K562 (cell line): ENCODE results near the gene LAMP1. TPM values are rescaled to one million over a fixed set of nuclear protein-coding genes. Genes with fewer than 3 reads are reported as not detected.

Source experiments
- ATAC-seq: fragments of 200-7000 bp; cut with Tn5 transposase; 3 replicates; pipeline ENCODE4 v1.9.1; 2020; ENCODE audit warnings: moderate library complexity
- BruUV-seq: library from RNA; stranded (reverse); fragments of 400-500 nt; replicated peaks from 2 replicates; lab custom pipeline; 2021; lab: Mats Ljungman, UMichigan
- CTCF ChIA-PET: fragments of 300-600 bp; formaldehyde crosslinking; extraction: SDS; loops from one replicate; lab custom pipeline; 2021; ENCODE audit warnings: low intra/inter-chr PET ratio; lab: Yijun Ruan, JAX
- POLR2A ChIA-PET: fragments of 300-600, 350-650 bp; sonication (Branson Sonifier 250); formaldehyde crosslinking; extraction: SDS; loops from one replicate; lab custom pipeline; 2021; ENCODE audit warnings: antibody characterized with exemption, inconsistent platforms; lab: Yijun Ruan, JAX
- DNase-seq, 4 experiments: peaks; one replicate each; pipeline versions ENCODE4 v3.0.0 to v3.0.0-alpha.2; 2011 to 2018; ENCODE audit warnings: low spot score in 3 of 4, mixed read lengths in 3 of 4; ENCODE audit errors: extremely low read depth in 1 of 4
- FAIRE-seq: peaks from 2 replicates; lab custom pipeline; 2011; peaks lifted over from hg19 to GRCh38; lab: Jason Lieb, UNC
- H2AFZ ChIP-seq: 2 replicates; pipeline ENCODE4 v1.6.0; 2011; ENCODE audit warnings: low read depth, low read length, control low read depth, inconsistent platforms
- H3K27ac ChIP-seq: fragments of 200-600 bp; 3 replicates; pipeline ENCODE4 v1.8.0; 2011; ENCODE audit warnings: low read depth, mild to moderate bottlenecking, control low read depth, inconsistent platforms, low read length, moderate library complexity, mixed read lengths; ENCODE audit errors: extremely low read depth
- H3K27me3 ChIP-seq, 2 experiments: fragments of 300-600 bp in 1 of 2; 2 replicates in 1 of 2; 3 replicates in 1 of 2; pipeline versions ENCODE4 v1.6.0 to v1.8.0; 2011; ENCODE audit warnings: inconsistent platforms in 2 of 2, low read length in 2 of 2, mild to moderate bottlenecking in 1 of 2, mixed read lengths in 1 of 2, moderate library complexity in 1 of 2; ENCODE audit not compliant: control insufficient read depth in 2 of 2, insufficient read depth in 2 of 2
- H3K36me3 ChIP-seq: fragments of 300-600 bp; 3 replicates; pipeline ENCODE4 v1.8.0; 2011; ENCODE audit warnings: mild to moderate bottlenecking, low read length, inconsistent platforms; ENCODE audit not compliant: control insufficient read depth, insufficient read depth
- H3K4me1 ChIP-seq, 2 experiments: fragments of 200-600 bp in 1 of 2; replicated peaks in 1 of 2; 2 replicates in 1 of 2; 3 replicates in 1 of 2; pipeline versions ENCODE4 v1.5.1 to v1.8.0; 2011; ENCODE audit warnings: inconsistent platforms in 2 of 2, low read length in 2 of 2, mild to moderate bottlenecking in 1 of 2, mixed read lengths in 1 of 2, moderate library complexity in 1 of 2; ENCODE audit not compliant: control insufficient read depth in 2 of 2, insufficient read depth in 2 of 2
- H3K4me2 ChIP-seq: 2 replicates; pipeline ENCODE4 v1.6.1; 2011; ENCODE audit warnings: low read length, control low read depth, inconsistent platforms, mixed read lengths; ENCODE audit not compliant: insufficient read depth
- H3K4me3 ChIP-seq: fragments of 200-600 bp; sonication (generic), shearing (Covaris generic); 2 replicates; pipeline ENCODE4 v1.5.1; 2016; ENCODE audit warnings: control low read depth, inconsistent platforms
- H3K79me2 ChIP-seq: fragments of 200-600 bp; 3 replicates; pipeline ENCODE4 v1.8.0; 2011; ENCODE audit warnings: low read length, inconsistent platforms; ENCODE audit not compliant: control insufficient read depth, insufficient read depth
- H3K9ac ChIP-seq, 2 experiments: 2 replicates each; pipeline versions ENCODE4 v1.6.0 to v1.6.1; 2011; ENCODE audit warnings: low read depth in 2 of 2, low read length in 2 of 2, control low read depth in 1 of 2, inconsistent platforms in 1 of 2, mild to moderate bottlenecking in 1 of 2, mixed read lengths in 1 of 2; ENCODE audit not compliant: insufficient read depth in 1 of 2
- H3K9me1 ChIP-seq: one replicate; pipeline ENCODE4 v1.6.0; 2011; ENCODE audit warnings: inconsistent platforms, mild to moderate bottlenecking, low read length, moderate library complexity; ENCODE audit not compliant: control insufficient read depth, insufficient read depth
- H3K9me3 ChIP-seq: replicated peaks from 2 replicates; pipeline ENCODE4 v1.5.1; 2011; ENCODE audit warnings: low read depth, low read length, inconsistent platforms; ENCODE audit not compliant: control insufficient read depth, insufficient read depth
- H4K20me1 ChIP-seq: replicated peaks from 2 replicates; pipeline ENCODE4 v1.6.1; 2011; ENCODE audit warnings: low read length, inconsistent platforms, mixed read lengths; ENCODE audit not compliant: control insufficient read depth, insufficient read depth
- BRF1 ChIP-seq: IDR thresholded peaks from 3 replicates; pipeline ENCODE4 v1.6.1; 2011; ENCODE audit warnings: borderline replicate concordance, mild to moderate bottlenecking; ENCODE audit not compliant: insufficient read length; ENCODE audit errors: extremely low read depth
- NFE2 ChIP-seq: IDR thresholded peaks from 2 replicates; pipeline ENCODE4 v1.6.1; 2014; ENCODE audit warnings: antibody characterized with exemption, low read depth
- WGBS: fragments of 100-300 bp; shearing (Covaris generic); methylation state at CpG from one replicate; pipeline ENCODE4 v1.1.6; 2016; ENCODE audit warnings: low coverage, mixed read lengths; ENCODE audit not compliant: insufficient coverage; ENCODE audit errors: missing lambda C conversion rate; 5-methylcytosine and 5-hydroxymethylcytosine counted together
- in situ Hi-C: fragments of 300-500 bp; cut with MboI; formaldehyde crosslinking; loops from 4 replicates; pipeline ENCODE4 v1.15.0; 2018; ENCODE audit warnings: inconsistent platforms, mixed read lengths
- intact Hi-C: fragments of 100-400 bp; cut with micrococcal nuclease; formaldehyde crosslinking; loops from 2 replicates; pipeline ENCODE4 v1.14.2; 2022
- polyA plus RNA-seq, 8 experiments: library from polyadenylated mRNA; depleted of rRNA in 4 of 8; stranded (reverse) in 5 of 8; unstranded in 3 of 8; fragments of >200 nt; fragmentation: Nextera tagmentation in 2 of 8; fragmentation: Illumina TruSeq in 1 of 8; extraction: Ambion mirVana in 2 of 8; extraction: Trizol in 1 of 8; gene quantifications; 2 replicates each; pipeline versions ENCODE4 v1.2.1 to v1.2.3, GENCODE V29; 2011 to 2014; ENCODE audit warnings: inconsistent platforms in 1 of 8, missing spikeins in 1 of 8
- total RNA-seq, 7 experiments: library from RNA; depleted of rRNA in 6 of 7; stranded (reverse); fragments of >200 nt in 6 of 7; fragmentation: Illumina TruSeq in 2 of 7; extraction: Trizol in 2 of 7; gene quantifications; 2 replicates each; pipeline versions ENCODE4 v1.2.1 to v1.2.3, GENCODE V29; 2011 to 2021; ENCODE audit warnings: low replicate concordance in 1 of 7
- TF ChIP-seq, protein P1 (sequence below), 2 experiments: fragments of 450-650 bp; IDR thresholded peaks; 2 replicates each; pipeline ENCODE4 v1.6.1; 2018; ENCODE audit warnings: mild to moderate bottlenecking in 2 of 2, low read depth in 1 of 2; ENCODE audit not compliant: partially characterized antibody in 2 of 2

The LAMP1 gene
- total and polyA plus RNA-seq, 9 of the 15 experiments (the other 6 are each of a cell fraction or from before 2014, with no cell fraction given), result 2.2 to 70.1 (median 30.5) TPM

- TF ChIP-seq, protein P1, sequence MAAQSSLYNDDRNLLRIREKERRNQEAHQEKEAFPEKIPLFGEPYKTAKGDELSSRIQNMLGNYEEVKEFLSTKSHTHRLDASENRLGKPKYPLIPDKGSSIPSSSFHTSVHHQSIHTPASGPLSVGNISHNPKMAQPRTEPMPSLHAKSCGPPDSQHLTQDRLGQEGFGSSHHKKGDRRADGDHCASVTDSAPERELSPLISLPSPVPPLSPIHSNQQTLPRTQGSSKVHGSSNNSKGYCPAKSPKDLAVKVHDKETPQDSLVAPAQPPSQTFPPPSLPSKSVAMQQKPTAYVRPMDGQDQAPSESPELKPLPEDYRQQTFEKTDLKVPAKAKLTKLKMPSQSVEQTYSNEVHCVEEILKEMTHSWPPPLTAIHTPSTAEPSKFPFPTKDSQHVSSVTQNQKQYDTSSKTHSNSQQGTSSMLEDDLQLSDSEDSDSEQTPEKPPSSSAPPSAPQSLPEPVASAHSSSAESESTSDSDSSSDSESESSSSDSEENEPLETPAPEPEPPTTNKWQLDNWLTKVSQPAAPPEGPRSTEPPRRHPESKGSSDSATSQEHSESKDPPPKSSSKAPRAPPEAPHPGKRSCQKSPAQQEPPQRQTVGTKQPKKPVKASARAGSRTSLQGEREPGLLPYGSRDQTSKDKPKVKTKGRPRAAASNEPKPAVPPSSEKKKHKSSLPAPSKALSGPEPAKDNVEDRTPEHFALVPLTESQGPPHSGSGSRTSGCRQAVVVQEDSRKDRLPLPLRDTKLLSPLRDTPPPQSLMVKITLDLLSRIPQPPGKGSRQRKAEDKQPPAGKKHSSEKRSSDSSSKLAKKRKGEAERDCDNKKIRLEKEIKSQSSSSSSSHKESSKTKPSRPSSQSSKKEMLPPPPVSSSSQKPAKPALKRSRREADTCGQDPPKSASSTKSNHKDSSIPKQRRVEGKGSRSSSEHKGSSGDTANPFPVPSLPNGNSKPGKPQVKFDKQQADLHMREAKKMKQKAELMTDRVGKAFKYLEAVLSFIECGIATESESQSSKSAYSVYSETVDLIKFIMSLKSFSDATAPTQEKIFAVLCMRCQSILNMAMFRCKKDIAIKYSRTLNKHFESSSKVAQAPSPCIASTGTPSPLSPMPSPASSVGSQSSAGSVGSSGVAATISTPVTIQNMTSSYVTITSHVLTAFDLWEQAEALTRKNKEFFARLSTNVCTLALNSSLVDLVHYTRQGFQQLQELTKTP (IDR thresholded peaks at IDR 0.05; ENCODE audit: low read depth in 1 of 2, partially characterized antibody in 2 of 2), result no peak
Observed at GRCh38 chr13:113360446-113360845, 63.4 kb downstream of the LAMP1 start (continued).

DNA sequence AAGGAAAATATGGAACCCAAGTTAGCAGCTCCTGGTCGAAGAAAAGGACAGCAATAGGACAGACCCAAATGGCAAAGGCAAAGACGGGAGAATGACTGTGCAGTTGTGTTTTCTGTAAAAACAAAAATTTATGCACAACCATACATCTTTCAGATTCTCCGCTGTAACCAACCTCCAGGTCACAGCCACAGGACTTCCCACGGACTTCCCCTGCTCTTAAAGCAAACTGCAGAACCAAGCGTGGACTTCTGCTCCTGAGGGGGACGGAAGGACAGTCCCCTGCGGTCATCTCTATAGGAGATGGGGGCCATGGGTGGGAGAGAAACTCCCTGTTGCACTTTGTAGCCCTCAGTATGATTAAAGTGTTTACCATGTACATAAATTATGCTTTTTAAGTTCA is 64.4 kb downstream of the LAMP1 start:
- WGBS, result 89% methylated on average over 5 of the region's 7 CpGs
- Histone ChIP-seq H3K9me1 (no peaks in the 10 kb centered on the region), H2AFZ (no peak overlapping the region), H3K27ac (no peak overlapping the region), H3K27me3 (no peaks in the 10 kb centered on the region), H3K4me3 (no peak overlapping the region), H4K20me1 (no peaks in the 10 kb centered on the region), H3K9ac (no peak overlapping the region), H3K36me3 (0 out of 3 replicates have a peak, but pooled peaks cover 3% of the 10 kb centered on the region), H3K9me3 (no peaks in the 10 kb centered on the region), H3K4me2 (no peak overlapping the region), H3K79me2 (peaks cover 8% of the 10 kb centered on the region; the same call in 2 of the 3 replicates), H3K4me1 (peaks cover 18 to 39% of the 10 kb centered on the region in 2 experiments; a peak in 4 of 5 replicates)
- CTCF ChIA-PET, result no interaction called here
- FAIRE-seq (no peak), ATAC-seq (no peak), DNase-seq (no peak)
- BruUV-seq, result no TSS peak
- in situ Hi-C loops, result no loop called here
- TF ChIP-seq BRF1 (no peak), NFE2 (0 out of 2 replicates have a peak, but pooled peaks have one; percentile 10)
- POLR2A ChIA-PET, result no interaction called here
- intact Hi-C loops, result no loop called here
